GM23338 (cell line): Measurements from ENCODE around the gene IGSF8. TPM values are rescaled to one million over a fixed set of nuclear protein-coding genes. Genes with fewer than 3 reads are reported as not detected.

Experiments
- ATAC-seq: fragments of 200-7000 bp; cut with Tn5 transposase; 3 replicates; pipeline ENCODE4 v1.9.1; 2020
- DNase-seq: peaks from one replicate; pipeline ENCODE4 v3.0.0-alpha.2; 2015; ENCODE audit warnings: low spot score
- H2AFZ ChIP-seq: fragments of 200-600 bp; sonication (generic); 2 replicates; pipeline ENCODE4 v1.8.0; 2016; ENCODE audit warnings: antibody characterized with exemption, mild to moderate bottlenecking, moderate library complexity
- H3F3A ChIP-seq: fragments of 200-600 bp; sonication (generic); replicated peaks from 2 replicates; pipeline ENCODE4 v1.8.0; 2017; ENCODE audit warnings: antibody characterized with exemption, mixed run types, low read depth
- H3K27ac ChIP-seq: fragments of 200-600 bp; sonication (generic); 2 replicates; pipeline ENCODE4 v1.6.1; 2016; ENCODE audit warnings: low read depth
- H3K27me3 ChIP-seq: fragments of 200-600 bp; sonication (generic); 2 replicates; pipeline ENCODE4 v1.8.0; 2016; ENCODE audit warnings: mild to moderate bottlenecking, mixed run types, moderate library complexity; ENCODE audit not compliant: insufficient read depth
- H3K36me3 ChIP-seq: fragments of 200-600 bp; sonication (generic); 2 replicates; pipeline ENCODE4 v1.8.0; 2016; ENCODE audit warnings: mild to moderate bottlenecking; ENCODE audit not compliant: insufficient read depth
- H3K4me1 ChIP-seq: fragments of 200-600 bp; sonication (generic); 2 replicates; pipeline ENCODE4 v1.8.0; 2016; ENCODE audit warnings: mild to moderate bottlenecking, moderate library complexity; ENCODE audit not compliant: insufficient read depth
- H3K4me2 ChIP-seq: fragments of 200-600 bp; sonication (generic); 2 replicates; pipeline ENCODE4 v1.7.1; 2017; ENCODE audit warnings: mixed run types
- H3K4me3 ChIP-seq: fragments of 200-600 bp; sonication (generic); 2 replicates; pipeline ENCODE4 v1.6.1; 2016; ENCODE audit warnings: mixed run types
- H3K79me2 ChIP-seq: fragments of 200-600 bp; sonication (generic); replicated peaks from 2 replicates; pipeline ENCODE4 v1.8.0; 2017; ENCODE audit warnings: mild to moderate bottlenecking; ENCODE audit not compliant: insufficient read depth
- H3K9me2 ChIP-seq: fragments of 200-600 bp; sonication (generic); 2 replicates; pipeline ENCODE4 v1.8.0; 2017; ENCODE audit not compliant: insufficient read depth
- H4K20me1 ChIP-seq: fragments of 200-600 bp; sonication (generic); replicated peaks from 2 replicates; pipeline ENCODE4 v1.8.0; 2017; ENCODE audit warnings: mild to moderate bottlenecking; ENCODE audit not compliant: insufficient read depth
- H3K27ac Mint-ChIP-seq: 2 replicates; pipeline ENCODE4 v1.8.0; 2020; ENCODE audit warnings: inconsistent platforms, mild to moderate bottlenecking, moderate library complexity, mixed read lengths
- H3K27me3 Mint-ChIP-seq: 3 replicates; pipeline ENCODE4 v1.8.0; 2022; ENCODE audit warnings: low read depth, mild to moderate bottlenecking, moderate library complexity, mixed read lengths, inconsistent platforms; ENCODE audit not compliant: insufficient read depth, poor library complexity
- H3K36me3 Mint-ChIP-seq: 3 replicates; pipeline ENCODE4 v1.8.0; 2021; ENCODE audit warnings: low read depth, mild to moderate bottlenecking, inconsistent platforms, moderate library complexity, mixed read lengths
- H3K4me1 Mint-ChIP-seq: 3 replicates; pipeline ENCODE4 v1.8.0; 2020; ENCODE audit warnings: mild to moderate bottlenecking, inconsistent platforms, mixed read lengths
- H3K4me3 Mint-ChIP-seq: 3 replicates; pipeline ENCODE4 v1.8.0; 2021; ENCODE audit warnings: moderate library complexity, mild to moderate bottlenecking, inconsistent platforms, mixed read lengths
- H3K9me3 Mint-ChIP-seq: 3 replicates; pipeline ENCODE4 v1.8.0; 2020; ENCODE audit warnings: moderate library complexity, mild to moderate bottlenecking, inconsistent platforms, mixed read lengths
- CREB1 ChIP-seq: fragments of 250-450 bp; sonication (Bioruptor Pico); IDR thresholded peaks from 2 replicates; pipeline ENCODE4 v1.5.0; 2020; ENCODE audit warnings: low read depth, mild to moderate bottlenecking, moderate library complexity
- EZH2 ChIP-seq: fragments of 200-600 bp; sonication (generic); IDR thresholded peaks from one replicate; pipeline ENCODE4 v1.8.0; 2017; ENCODE audit warnings: antibody characterized with exemption, mild to moderate bottlenecking, low read depth; ENCODE audit not compliant: unreplicated experiment
- EZH2phosphoT487 ChIP-seq: fragments of 200-600 bp; sonication (generic); IDR thresholded peaks from one replicate; pipeline ENCODE4 v1.8.1; 2018; ENCODE audit warnings: antibody characterized with exemption; ENCODE audit not compliant: unreplicated experiment
- JUNB ChIP-seq: IDR thresholded peaks from one replicate; pipeline ENCODE4 v1.6.1; 2016; ENCODE audit warnings: antibody characterized with exemption; ENCODE audit not compliant: unreplicated experiment
- NANOG ChIP-seq: IDR thresholded peaks from 2 replicates; pipeline ENCODE4 v1.6.1; 2016; ENCODE audit warnings: antibody characterized with exemption, borderline replicate concordance
- POLR2AphosphoS5 ChIP-seq: IDR thresholded peaks from 2 replicates; pipeline ENCODE4 v1.6.1; 2016; ENCODE audit warnings: antibody characterized with exemption, low read depth
- STAT1 ChIP-seq: IDR thresholded peaks from one replicate; pipeline ENCODE4 v1.6.1; 2016; ENCODE audit warnings: antibody characterized with exemption; ENCODE audit not compliant: unreplicated experiment
- ZNF114 ChIP-seq: fragments of 250-450 bp; sonication (Bioruptor Pico); IDR thresholded peaks from 2 replicates; pipeline ENCODE4 v1.5.0; 2020; ENCODE audit warnings: mild to moderate bottlenecking, moderate library complexity
- ZNF331 ChIP-seq: fragments of 250-450 bp; sonication (Bioruptor Pico); IDR thresholded peaks from 2 replicates; pipeline ENCODE4 v1.5.0; 2020; ENCODE audit warnings: low read depth, mild to moderate bottlenecking, moderate library complexity
- polyA plus RNA-seq: library from polyadenylated mRNA; unstranded; fragments of >200 nt; fragmentation: Nextera tagmentation; extraction: Ambion mirVana; gene quantifications from 2 replicates; pipeline ENCODE4 v1.2.1, GENCODE V29; 2016
- total RNA-seq: library from RNA; depleted of rRNA; stranded (reverse); fragments of >200 nt; shearing (Covaris generic); gene quantifications from 2 replicates; pipeline ENCODE4 v1.2.3, GENCODE V29; 2014
- TF ChIP-seq, protein P1 (sequence below): IDR thresholded peaks from one replicate; pipeline ENCODE4 v1.6.1; 2018; ENCODE audit warnings: antibody characterized with exemption; ENCODE audit not compliant: unreplicated experiment
- TF ChIP-seq, protein P2 (sequence below): IDR thresholded peaks from 2 replicates; pipeline ENCODE4 v1.6.1; 2016; ENCODE audit warnings: antibody characterized with exemption
- TF ChIP-seq, protein P3 (sequence below): fragments of 250-450 bp; sonication (Bioruptor Pico); IDR thresholded peaks from 2 replicates; pipeline ENCODE4 v1.5.0; 2020; ENCODE audit warnings: mild to moderate bottlenecking, moderate library complexity
- TF ChIP-seq, protein P4 (sequence below), 2 experiments: fragments of 200-600 bp in 1 of 2; sonication (generic) in 1 of 2; conservative IDR thresholded peaks; 2 replicates each; pipeline versions ENCODE4 v1.5.1 to v1.6.1; 2016 to 2017; ENCODE audit warnings: antibody characterized with exemption in 2 of 2, low read depth in 2 of 2, mild to moderate bottlenecking in 2 of 2, moderate library complexity in 1 of 2

IGSF8 gene
- total and polyA plus RNA-seq, 2 experiments from 2014 or later: 38.4 to 120 TPM

DNA sequence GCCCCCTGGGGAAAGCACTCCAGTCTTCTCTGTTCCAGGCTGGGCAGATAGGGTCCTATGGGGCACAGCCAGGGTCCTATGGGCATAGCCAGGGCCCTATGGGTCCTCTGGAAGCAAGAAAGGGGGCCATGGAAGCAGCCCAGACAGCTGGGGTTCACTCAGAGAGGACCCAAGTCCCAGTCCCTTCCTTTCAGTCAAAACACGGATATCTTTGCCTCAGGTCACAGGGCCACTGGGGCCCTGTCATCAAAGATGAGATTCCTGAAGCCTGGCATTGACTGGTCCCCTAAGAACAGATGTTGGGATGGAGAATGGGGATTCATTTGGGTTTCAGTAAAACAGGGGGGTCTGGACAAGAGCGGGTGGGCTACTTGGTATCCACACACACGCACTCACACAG, 8.5 kb downstream of the IGSF8 start:
- H3K36me3 Mint-ChIP-seq: peaks cover 42% of the 10 kb centered on the region
- no peak overlapping the region for H3K27ac Mint-ChIP-seq
- no peak for DNase-seq
- no peaks in the 10 kb centered on the region for H3K9me3 Mint-ChIP-seq
- H3K4me3 ChIP-seq: no peak overlapping the region
- H3K4me1 Mint-ChIP-seq: peaks cover 16% of the 10 kb centered on the region
- no peaks in the 10 kb centered on the region for H3K9me2 ChIP-seq
- TF ChIP-seq POLR2AphosphoS5 (no peak), NANOG (no peak), CREB1 (CRISPR knock-in tag) (no peak), EZH2 (no peak), JUNB (no peak), EZH2phosphoT487 (no peak), STAT1 (no peak), ZNF114 (CRISPR knock-in tag) (no peak), ZNF331 (CRISPR knock-in tag) (no peak)
- TF ChIP-seq, protein P1, sequence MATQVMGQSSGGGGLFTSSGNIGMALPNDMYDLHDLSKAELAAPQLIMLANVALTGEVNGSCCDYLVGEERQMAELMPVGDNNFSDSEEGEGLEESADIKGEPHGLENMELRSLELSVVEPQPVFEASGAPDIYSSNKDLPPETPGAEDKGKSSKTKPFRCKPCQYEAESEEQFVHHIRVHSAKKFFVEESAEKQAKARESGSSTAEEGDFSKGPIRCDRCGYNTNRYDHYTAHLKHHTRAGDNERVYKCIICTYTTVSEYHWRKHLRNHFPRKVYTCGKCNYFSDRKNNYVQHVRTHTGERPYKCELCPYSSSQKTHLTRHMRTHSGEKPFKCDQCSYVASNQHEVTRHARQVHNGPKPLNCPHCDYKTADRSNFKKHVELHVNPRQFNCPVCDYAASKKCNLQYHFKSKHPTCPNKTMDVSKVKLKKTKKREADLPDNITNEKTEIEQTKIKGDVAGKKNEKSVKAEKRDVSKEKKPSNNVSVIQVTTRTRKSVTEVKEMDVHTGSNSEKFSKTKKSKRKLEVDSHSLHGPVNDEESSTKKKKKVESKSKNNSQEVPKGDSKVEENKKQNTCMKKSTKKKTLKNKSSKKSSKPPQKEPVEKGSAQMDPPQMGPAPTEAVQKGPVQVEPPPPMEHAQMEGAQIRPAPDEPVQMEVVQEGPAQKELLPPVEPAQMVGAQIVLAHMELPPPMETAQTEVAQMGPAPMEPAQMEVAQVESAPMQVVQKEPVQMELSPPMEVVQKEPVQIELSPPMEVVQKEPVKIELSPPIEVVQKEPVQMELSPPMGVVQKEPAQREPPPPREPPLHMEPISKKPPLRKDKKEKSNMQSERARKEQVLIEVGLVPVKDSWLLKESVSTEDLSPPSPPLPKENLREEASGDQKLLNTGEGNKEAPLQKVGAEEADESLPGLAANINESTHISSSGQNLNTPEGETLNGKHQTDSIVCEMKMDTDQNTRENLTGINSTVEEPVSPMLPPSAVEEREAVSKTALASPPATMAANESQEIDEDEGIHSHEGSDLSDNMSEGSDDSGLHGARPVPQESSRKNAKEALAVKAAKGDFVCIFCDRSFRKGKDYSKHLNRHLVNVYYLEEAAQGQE: no peak
- TF ChIP-seq, protein P2, sequence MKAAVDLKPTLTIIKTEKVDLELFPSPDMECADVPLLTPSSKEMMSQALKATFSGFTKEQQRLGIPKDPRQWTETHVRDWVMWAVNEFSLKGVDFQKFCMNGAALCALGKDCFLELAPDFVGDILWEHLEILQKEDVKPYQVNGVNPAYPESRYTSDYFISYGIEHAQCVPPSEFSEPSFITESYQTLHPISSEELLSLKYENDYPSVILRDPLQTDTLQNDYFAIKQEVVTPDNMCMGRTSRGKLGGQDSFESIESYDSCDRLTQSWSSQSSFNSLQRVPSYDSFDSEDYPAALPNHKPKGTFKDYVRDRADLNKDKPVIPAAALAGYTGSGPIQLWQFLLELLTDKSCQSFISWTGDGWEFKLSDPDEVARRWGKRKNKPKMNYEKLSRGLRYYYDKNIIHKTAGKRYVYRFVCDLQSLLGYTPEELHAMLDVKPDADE: no peak
- TF ChIP-seq, protein P3, sequence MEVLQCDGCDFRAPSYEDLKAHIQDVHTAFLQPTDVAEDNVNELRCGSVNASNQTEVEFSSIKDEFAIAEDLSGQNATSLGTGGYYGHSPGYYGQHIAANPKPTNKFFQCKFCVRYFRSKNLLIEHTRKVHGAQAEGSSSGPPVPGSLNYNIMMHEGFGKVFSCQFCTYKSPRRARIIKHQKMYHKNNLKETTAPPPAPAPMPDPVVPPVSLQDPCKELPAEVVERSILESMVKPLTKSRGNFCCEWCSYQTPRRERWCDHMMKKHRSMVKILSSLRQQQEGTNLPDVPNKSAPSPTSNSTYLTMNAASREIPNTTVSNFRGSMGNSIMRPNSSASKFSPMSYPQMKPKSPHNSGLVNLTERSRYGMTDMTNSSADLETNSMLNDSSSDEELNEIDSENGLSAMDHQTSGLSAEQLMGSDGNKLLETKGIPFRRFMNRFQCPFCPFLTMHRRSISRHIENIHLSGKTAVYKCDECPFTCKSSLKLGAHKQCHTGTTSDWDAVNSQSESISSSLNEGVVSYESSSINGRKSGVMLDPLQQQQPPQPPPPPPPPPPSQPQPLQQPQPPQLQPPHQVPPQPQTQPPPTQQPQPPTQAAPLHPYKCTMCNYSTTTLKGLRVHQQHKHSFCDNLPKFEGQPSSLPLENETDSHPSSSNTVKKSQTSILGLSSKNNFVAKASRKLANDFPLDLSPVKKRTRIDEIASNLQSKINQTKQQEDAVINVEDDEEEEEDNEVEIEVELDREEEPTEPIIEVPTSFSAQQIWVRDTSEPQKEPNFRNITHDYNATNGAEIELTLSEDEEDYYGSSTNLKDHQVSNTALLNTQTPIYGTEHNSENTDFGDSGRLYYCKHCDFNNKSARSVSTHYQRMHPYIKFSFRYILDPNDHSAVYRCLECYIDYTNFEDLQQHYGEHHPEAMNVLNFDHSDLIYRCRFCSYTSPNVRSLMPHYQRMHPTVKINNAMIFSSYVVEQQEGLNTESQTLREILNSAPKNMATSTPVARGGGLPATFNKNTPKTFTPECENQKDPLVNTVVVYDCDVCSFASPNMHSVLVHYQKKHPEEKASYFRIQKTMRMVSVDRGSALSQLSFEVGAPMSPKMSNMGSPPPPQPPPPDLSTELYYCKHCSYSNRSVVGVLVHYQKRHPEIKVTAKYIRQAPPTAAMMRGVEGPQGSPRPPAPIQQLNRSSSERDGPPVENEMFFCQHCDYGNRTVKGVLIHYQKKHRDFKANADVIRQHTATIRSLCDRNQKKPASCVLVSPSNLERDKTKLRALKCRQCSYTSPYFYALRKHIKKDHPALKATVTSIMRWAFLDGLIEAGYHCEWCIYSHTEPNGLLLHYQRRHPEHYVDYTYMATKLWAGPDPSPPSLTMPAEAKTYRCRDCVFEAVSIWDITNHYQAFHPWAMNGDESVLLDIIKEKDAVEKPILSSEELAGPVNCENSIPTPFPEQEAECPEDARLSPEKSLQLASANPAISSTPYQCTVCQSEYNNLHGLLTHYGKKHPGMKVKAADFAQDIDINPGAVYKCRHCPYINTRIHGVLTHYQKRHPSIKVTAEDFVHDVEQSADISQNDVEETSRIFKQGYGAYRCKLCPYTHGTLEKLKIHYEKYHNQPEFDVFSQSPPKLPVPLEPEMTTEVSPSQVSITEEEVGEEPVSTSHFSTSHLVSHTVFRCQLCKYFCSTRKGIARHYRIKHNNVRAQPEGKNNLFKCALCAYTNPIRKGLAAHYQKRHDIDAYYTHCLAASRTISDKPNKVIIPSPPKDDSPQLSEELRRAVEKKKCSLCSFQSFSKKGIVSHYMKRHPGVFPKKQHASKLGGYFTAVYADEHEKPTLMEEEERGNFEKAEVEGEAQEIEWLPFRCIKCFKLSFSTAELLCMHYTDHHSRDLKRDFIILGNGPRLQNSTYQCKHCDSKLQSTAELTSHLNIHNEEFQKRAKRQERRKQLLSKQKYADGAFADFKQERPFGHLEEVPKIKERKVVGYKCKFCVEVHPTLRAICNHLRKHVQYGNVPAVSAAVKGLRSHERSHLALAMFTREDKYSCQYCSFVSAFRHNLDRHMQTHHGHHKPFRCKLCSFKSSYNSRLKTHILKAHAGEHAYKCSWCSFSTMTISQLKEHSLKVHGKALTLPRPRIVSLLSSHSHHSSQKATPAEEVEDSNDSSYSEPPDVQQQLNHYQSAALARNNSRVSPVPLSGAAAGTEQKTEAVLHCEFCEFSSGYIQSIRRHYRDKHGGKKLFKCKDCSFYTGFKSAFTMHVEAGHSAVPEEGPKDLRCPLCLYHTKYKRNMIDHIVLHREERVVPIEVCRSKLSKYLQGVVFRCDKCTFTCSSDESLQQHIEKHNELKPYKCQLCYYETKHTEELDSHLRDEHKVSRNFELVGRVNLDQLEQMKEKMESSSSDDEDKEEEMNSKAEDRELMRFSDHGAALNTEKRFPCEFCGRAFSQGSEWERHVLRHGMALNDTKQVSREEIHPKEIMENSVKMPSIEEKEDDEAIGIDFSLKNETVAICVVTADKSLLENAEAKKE (CRISPR knock-in tag): no peak
- TF ChIP-seq, protein P4, sequence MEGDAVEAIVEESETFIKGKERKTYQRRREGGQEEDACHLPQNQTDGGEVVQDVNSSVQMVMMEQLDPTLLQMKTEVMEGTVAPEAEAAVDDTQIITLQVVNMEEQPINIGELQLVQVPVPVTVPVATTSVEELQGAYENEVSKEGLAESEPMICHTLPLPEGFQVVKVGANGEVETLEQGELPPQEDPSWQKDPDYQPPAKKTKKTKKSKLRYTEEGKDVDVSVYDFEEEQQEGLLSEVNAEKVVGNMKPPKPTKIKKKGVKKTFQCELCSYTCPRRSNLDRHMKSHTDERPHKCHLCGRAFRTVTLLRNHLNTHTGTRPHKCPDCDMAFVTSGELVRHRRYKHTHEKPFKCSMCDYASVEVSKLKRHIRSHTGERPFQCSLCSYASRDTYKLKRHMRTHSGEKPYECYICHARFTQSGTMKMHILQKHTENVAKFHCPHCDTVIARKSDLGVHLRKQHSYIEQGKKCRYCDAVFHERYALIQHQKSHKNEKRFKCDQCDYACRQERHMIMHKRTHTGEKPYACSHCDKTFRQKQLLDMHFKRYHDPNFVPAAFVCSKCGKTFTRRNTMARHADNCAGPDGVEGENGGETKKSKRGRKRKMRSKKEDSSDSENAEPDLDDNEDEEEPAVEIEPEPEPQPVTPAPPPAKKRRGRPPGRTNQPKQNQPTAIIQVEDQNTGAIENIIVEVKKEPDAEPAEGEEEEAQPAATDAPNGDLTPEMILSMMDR (conservative IDR thresholded peaks at IDR 0.05; ENCODE audit: low read depth in 2 of 2): no peak
- H3K27me3 Mint-ChIP-seq: peaks cover 16% of the 10 kb centered on the region
- no peak overlapping the region for H3K27ac ChIP-seq
- H2AFZ ChIP-seq: no peak overlapping the region
- no peak overlapping the region for H3K4me2 ChIP-seq
- no peaks in the 10 kb centered on the region; the same call in 1 of the 2 replicates for H4K20me1 ChIP-seq
- peaks cover 3% of the 10 kb centered on the region; the same call in 1 of the 2 replicates for H3K4me1 ChIP-seq
- H3K36me3 ChIP-seq: peaks cover 7% of the 10 kb centered on the region
- H3F3A ChIP-seq: peaks cover 5% of the 10 kb centered on the region
- peaks cover 11% of the 10 kb centered on the region; the same call in 1 of the 2 replicates for H3K79me2 ChIP-seq
- ATAC-seq: no peak
- H3K27me3 ChIP-seq: peaks cover 6% of the 10 kb centered on the region; the same call in 1 of the 2 replicates
- H3K4me3 Mint-ChIP-seq: no peak overlapping the region
